GM21723 (cell line): ENCODE measurements around the gene MRPL16.
"Not testable (repeated sequence)": the region's sequence is repeated elsewhere in the genome, so short reads cannot be mapped to it uniquely, and the experiment has no call there.

Source experiments
- ATAC-seq: cut with Tn5 transposase; IDR thresholded peaks from one replicate; pipeline ENCODE4 v1.9.1; 2021; ENCODE audit warnings: mild to moderate bottlenecking, moderate library complexity; ENCODE audit not compliant: unreplicated experiment

MRPL16 gene

DNA sequence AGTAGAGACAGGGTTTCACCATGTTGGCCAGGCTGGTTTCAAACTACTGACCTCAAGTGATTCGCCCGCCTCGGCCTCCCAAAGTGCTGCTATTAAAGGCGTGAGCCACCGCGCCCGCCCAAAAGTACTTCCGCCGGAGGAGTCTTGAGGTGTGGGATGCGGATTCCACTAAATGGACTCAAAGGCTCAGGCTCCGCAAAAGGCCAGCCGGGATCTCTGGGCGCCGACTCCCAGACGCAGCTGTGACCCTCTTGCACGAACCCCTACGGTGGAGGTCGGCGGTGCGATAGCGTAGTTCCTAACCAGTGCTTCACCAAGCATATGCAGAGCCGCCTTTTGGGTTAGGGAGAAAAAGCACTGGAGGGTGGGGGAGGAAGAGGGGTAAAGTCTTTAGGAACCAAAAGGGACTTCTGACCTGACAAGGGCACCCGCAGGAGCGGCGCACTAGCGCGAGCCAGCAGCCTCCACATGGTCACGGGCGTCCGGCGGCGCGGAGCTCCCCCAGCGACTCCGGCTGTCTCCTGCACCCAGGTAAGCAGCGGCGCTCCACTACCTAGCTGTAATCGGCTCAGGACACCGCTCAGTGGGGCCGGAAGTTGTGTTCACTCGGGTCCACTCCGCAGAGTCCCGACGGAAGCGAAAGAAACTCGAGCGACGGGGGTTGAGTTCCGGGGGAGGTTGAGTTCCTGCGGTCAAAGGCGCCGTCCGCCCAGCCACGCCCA, at the start of gene MRPL16:
Gene MRPL16 (minus strand): TSS at position 590 of the 722 bp plus-strand sequence. CDS start 120 bp downstream, at position 470.
- peak; percentile 98 for ATAC-seq

DNA sequence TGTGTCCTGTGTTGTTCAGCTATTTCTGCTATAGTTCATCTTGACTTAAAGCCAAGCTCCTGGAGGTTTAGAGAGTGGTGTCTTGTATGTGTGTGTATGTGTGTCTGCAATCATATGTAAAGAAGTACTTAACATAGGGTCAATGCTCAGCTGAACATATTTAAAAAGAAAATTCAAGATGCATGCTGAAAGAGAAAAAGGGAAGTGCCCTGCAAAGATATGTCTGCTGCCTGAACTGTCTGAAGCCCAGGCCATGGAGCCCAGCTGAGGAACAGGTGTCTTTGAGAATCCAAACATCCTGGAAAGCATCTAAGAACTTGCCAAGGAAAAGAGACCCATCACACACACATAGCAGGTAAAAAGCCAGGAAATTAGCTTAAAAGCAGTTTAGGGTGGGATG, 49.1 kb upstream of the MRPL16 start:
- ATAC-seq = no peak

DNA sequence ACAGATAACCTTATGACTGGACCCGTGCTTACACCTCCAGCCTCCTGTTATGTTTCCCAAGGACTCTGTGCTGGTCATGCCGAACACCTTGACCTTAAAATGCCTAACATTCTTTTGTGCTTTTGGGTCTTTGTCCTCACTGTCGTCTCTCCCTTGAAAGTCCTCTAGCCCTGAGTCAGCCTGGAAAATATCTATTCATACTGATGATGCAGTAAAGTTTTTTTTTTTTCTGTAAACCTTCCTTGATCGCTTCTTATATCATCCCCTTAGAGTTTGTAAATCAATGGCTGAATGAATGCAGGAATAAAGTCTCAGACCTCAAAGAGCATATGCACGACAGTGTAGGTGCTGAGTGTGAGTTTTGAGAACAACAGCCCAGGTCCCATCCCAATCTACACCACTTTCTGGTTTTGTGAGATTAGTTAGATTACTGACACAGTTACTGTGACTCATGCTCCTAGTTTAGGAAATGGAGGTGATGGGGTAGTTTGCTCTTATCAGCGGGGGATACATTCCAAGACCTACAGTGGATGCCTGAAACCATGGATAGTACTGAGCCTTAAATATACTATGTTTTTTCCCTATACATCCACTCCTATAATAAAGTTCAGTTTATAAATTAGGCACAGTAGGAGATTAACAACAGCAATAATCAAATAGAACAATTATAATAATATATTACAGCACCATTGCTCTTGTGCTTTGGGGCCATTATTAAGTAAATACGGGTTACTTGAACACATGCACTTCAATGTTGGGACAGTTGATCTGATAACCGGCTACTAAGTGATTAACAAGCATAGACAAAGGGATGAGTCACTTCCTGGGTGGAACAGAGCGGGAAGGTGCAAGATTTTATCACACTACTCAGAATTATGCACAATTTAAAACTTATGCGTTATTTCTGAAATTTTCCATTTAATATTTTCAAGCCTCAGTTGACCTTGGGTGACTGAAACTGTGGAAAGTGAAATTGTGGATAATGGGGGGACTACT, 47.2 kb upstream of the MRPL16 start:
- no peak for ATAC-seq

DNA sequence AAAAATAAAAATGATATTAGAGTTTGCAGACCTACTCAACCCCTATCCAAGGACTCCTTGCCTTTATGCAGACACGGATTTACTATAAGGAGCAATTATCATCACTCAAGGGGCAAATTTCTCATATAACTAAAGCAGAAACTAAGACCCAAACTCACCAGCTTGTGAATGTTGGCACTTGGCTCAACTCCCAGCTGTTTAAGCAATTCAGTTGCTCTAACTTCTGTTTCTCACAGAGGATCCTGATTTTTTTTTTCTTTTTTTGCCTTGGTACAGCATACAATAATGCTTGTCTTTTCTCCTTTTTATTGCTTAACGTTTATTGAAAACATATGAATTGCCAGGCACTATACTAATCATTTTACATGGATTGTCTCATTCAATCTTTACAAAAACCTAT, 44.3 kb upstream of the MRPL16 start:
- no peak for ATAC-seq

DNA sequence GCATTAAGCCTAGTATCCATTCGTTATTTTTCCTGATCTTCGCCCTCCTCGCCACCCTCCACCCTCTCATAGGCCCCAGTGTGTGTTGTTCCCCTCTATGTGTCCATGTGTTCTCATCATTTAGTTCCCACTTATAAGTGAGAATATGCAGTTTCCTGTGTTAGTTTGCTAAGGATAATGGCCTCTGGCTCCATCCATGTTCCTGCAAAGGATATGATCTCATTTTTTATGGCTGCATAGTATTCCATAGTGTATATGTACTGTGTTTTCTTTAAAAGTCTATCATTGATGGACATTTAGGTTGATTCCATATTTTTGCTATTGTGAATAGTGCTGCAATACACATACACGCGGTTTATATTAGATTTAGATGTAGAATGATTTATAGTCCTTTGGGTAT, 40.8 kb upstream of the MRPL16 start:
- ATAC-seq = not testable (repeated sequence)

DNA sequence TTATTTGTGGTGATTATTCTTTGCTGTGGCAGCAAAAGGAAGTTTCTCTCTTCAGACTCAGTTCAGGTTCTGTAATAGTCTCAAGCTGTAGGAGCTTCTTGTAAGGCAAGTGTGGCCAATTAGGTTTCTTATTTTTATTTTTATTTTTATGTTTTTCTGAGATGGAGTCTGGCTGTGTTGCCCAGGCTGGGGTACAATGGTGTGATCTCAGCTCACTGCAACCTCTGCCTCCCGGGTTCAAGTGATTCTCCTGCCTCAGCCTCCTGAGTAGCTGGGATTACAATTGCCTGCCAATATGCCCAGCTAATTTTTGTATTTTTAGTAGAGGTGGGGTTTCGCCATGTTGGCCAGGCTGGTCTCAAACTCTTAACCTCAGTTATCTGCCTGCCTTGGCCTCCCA, 39.0 kb upstream of the MRPL16 start:
- not testable (repeated sequence) for ATAC-seq

DNA sequence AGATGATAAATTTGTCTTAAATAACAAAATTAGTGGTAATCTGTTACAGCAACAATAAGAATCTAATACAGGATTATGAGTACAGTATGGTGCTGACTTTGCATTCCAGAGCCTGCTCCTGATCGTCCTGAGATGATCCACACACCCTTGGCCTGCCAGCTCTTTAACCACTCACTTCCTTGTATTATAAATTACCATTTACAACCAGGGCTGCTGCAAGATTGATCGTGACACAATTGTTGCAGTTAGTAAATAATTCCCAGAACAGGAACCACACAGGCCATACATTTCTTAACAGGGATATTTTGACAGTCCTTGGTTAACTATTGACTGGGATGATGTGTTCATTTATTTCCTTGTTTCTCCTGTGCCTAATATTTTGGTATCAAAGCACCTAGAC, 38.6 kb upstream of the MRPL16 start:
- no peak for ATAC-seq

DNA sequence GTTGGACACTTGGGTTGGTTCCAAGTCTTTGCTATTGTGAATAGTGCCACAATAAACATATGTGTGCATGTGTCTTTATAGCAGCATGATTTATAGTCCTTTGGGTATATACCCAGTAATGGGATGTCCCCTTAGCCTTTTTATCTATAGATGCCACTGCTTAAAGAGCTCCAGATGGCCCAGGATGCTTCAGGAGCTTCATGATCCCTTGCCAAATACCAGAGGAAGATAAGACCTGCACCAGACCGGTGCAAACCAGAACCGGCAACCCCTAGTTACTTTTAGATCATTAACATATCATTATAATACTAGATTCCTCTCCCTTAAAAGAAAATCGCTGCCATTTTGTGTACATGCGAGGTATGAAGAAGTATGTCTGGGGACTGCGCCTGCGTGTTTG, 37.9 kb upstream of the MRPL16 start:
- not testable (repeated sequence) for ATAC-seq

DNA sequence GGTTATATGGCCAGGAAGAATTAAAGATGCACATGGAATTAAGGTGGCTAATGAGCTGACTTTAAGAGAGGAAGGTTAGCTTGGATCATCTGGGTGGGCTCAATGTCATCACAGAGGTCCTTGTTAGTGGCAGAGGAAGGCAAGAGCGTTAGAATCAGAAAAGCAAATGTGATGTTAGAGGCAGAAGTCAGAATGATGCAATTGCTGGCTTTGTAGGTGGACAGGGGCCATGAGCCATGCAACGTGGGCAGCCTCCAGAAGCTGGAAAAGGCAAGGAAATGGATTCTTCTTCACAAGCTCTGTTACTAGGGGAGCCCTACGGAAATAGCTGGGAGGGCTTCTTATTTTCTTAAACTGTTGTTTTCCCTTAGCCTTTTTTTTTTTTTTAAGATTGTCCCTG, 37.0 kb upstream of the MRPL16 start:
- no peak for ATAC-seq

DNA sequence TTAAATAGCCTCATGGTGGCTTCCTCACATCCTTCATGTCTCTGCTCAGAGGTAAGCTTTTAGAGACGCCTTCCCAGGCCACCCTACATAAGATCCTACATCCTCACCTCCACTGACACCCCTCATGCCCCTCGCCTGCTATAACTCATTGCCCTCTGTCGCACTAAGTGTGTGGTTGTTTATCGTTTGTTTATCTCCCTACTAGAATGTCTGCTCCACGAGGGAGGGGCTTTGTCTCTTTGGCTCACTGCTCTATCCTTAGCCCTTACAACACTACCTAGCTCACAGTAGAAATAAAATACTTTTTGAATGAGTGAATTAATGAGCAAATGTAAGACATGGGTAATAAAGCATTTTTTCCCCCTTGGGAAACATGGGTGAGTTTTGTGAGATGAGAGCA, 36.0 kb upstream of the MRPL16 start:
- no peak for ATAC-seq

DNA sequence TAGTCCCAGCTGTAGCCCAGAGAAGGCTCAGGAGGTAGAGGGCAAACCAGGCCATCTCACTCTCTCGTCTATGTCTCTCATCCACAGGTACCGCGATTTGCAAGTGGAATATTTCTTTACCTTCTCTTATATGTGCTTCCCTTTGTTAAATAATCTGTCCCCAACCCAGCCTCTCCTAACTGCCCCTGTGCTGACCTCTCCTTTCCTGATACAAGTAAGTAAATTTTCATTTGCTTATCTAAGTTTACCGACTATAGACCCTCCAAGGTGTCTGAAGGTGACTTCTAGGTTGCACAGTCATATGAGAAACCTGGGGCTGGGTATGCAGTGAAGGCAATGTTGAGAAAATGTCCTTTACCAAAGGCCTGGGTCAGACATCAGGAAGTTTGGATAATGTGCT, 34.8 kb upstream of the MRPL16 start, which contains the start of gene CBLIF:
Gene CBLIF (minus strand): TSS at position 101 of the 400 bp plus-strand sequence. CDS start 46 bp downstream, at position 55.
- no peak for ATAC-seq

DNA sequence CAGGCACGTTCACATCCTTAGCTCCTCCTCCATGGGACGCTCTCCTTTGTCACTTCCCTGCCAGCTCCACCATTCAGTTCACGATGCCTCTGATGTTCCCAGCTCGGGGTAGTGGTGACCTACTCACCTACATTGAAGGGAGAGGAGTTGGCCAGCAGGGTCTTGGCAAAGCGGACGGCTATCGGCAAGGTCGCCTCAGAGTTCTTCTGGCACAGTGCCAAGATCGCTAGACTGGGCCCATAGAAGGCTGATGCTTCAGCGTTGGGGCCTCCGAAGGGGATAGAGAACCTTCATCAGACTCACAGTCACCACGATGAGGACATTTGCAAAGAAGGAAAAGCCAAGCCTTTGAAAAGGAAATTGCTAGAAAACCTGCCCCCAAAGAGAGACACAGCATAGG, 31.7 kb upstream of the MRPL16 start:
- ATAC-seq = no peak

DNA sequence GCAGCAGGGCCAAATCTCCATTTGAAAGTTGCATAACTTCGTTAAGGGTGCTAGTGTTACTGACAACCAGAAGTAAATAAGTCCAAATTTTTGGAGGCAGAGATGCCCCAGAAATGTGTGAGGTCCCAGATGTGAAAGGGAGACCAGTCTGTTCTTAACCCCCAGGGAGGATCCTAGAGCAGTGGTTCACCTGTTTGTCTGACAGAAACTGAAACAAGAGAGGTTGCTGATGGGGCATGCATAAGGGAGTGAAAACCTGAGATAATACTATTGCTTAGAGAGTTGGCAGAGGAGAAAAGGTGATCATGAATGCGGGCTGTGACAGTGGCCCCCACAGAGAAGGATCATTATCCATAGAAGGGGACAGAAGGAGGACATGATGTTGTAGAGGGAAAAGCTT, 30.9 kb upstream of the MRPL16 start:
- no peak for ATAC-seq

DNA sequence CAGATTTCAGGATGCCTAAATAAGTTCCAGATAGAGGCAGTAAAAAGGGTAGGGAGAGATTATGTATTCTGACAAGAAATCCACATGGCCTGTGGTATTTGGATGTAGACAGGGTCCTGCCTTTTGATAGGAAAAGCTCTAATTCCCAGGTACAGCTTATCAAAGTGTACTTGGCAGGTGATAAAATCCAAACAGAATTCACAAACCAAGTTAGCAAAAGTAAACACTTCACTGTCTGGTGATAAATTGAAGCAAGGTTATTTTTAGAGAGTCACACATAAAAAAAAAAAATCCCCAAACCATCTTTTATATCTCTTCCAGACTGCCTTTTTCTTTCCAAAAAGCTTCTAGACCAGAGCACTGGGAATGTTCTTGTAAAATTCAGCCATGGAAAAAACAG, 29.0 kb upstream of the MRPL16 start:
- no peak for ATAC-seq

DNA sequence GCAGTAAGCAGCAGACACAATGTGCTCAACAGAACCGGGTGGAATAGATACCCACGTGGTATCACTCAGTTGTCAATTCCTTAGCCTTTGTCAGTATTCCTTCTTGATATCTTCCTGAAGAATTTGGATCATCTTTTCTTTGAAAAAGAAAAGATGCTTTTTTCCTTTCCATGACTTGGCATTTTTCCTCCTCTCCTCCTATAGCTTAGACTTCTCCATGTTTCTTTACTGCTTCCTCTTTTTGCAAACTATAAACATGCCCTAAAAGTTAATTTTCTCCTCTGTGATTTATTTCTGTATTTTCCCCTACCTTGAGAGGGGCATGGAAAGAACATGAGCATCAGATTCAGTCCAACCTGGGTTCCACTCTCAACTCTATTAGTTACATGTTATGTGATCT, 23.0 kb upstream of the MRPL16 start:
- ATAC-seq = no peak

DNA sequence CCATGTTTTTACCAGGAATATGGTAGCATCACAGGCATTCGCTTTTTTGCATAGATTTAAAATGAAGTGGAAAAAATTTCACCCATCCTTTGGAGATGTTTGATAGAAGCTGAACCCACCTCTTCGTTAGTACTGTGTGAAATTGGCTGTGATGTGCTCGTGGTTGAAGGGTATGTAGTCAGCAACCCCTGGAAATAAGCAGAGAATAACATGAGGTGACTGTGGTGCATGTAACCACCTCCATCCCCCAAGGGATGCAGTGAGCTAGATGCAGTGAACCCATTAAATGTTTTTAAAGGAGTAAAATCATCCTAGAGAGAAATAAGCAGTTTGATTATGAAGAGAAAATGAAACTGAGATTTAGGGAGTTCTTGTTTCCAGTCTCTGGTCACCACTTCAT, 18.8 kb upstream of the MRPL16 start:
- no peak for ATAC-seq

DNA sequence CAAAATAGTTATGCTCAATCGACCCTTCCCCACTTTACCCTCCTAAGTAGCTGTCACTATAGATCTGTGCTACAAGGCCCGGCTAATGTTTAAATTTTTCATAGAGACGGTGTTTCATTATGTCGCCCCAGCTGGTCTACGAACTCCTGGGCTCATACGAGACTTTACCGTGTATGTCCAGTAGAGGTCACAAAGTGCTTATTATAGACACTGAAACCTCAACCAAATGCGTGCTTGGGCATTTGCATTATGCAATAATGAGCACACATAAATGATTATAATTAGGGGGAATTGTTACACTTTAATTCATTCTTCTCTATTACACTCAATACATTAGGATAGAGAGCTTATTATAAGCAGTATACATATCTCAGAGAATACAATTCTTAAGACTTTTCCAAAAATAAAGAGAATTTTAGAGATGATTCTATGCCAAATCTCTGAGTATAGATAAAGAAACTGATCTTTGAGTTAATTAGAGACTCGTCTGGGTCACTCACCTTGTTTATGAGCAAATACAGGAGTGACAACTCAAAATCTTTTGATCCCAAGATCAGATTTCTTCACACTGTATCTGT, 12.5 kb upstream of the MRPL16 start:
- peak; percentile 81 for ATAC-seq

DNA sequence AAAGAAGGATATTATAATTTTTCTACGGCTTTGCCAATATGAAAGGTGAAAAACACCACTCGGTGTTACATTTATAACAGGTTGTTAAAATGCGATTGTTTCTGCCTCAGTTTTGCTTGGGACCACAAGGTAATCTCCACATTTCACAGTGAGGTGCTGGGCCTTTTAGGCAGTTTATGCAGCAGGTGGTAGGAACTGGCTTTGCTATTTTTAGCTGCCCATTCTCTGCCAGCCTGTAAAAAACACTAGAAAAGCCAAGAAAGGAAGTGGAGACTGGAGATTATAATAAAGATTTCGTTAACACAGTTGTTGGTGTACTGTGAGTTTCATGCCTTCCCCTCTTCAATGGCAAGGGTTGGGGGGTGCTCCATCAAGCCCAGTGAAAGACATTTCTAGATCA, 8.0 kb upstream of the MRPL16 start:
- ATAC-seq = peak; percentile 34

DNA sequence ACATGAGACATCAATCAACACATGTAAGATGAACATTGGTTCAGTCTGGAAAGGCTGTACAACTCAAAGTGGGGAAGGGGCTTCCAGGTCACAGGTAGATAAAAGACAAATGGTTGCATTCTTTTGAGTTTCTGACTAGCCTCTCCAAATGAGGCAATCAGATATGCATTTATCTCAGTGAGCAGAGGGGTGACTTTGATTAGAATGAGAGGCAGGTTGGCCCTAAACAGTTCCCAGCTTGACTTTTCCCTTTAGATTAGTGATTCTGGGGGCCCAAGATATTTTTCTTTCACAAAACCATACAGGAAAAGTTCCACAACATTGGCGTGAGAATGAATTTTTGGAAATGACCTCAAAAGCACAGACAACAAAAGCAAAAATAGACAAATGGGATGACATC, 5.9 kb upstream of the MRPL16 start:
- not testable (repeated sequence) for ATAC-seq

DNA sequence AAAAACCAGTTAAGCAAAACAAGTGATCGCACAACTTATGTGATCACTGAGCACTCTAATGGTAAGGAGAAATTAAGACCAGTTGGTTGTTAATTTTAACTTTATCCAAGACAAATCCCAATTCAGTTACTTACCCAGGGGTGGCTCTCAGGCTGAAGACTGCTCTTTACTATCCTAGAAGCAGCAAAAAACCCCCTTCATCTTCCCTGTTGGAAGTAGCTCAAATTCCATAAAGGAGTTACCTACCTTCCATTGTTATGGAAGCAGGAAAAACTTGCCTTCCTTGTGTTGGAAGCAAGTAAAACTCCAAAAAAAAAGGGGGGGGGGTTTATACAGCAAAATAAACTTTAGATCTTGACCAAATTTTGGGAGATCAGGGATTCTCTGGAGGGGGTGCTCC, 5.2 kb upstream of the MRPL16 start:
- no peak for ATAC-seq

DNA sequence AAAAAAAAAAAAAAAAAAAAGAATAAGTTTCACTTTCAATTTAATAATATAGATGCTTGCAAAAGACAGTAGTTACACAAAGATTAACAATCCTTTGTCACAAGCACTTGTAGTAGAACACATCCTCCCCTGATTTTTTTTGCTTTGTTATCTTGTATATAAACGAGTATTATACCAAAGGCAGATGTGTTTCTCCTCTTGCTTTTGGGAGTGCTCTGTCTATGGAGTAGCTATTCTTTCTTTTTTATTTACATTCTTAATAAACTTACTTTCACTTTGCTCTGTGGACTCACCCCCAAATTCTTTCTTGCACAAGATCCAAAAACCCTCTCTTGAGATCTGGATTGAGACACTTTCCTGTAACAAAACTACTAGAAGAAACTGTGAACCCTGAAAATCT, 3.4 kb upstream of the MRPL16 start:
- no peak for ATAC-seq

DNA sequence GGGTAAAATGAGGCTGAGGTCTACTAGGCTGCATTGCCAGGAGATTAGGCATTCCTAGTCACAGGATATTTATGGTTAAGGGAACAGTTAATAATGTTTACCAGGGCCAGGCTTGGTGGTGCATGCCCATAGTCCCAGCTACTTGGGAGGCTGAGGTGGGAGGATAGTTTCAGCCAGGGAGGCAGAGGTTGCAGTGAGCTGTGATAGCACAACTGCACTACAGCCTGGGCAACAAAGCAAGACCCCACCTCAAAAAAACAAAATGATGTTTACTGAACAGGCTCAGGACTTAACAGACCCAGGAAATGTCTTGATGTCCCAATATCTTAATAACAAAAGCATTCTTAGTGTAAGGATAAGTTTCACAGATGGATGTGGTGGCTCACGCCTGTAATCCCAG, 2.8 kb upstream of the MRPL16 start:
- no peak for ATAC-seq
